Testis (tissue), 3 donors: ENCODE results near the gene HMCN2. TPM values are rescaled to one million over a fixed set of nuclear protein-coding genes. Genes with fewer than 3 reads are reported as not detected.

Source experiments
- DNase-seq: peaks from one replicate; pipeline ENCODE4 v3.0.0-alpha.2; 2019
- H3K27ac ChIP-seq, 2 donors: fragments of 200-600 bp; sonication (generic); one replicate each; pipeline ENCODE4 v1.5.1; 2019
- H3K27me3 ChIP-seq: fragments of 200-600 bp; sonication (generic); one replicate; pipeline ENCODE4 v1.5.1; 2019
- H3K36me3 ChIP-seq: fragments of 200-600 bp; sonication (generic); one replicate; pipeline ENCODE4 v1.5.1; 2017; ENCODE audit warnings: low read depth; ENCODE audit errors: missing control alignments
- H3K4me1 ChIP-seq: fragments of 200-600 bp; sonication (generic); one replicate; pipeline ENCODE4 v1.5.1; 2019
- H3K4me3 ChIP-seq, 2 donors: fragments of 200-600 bp; sonication (generic); one replicate each; pipeline ENCODE4 v1.5.1; 2017 to 2019
- H3K9me3 ChIP-seq: fragments of 200-600 bp; sonication (generic); one replicate; pipeline ENCODE4 v1.5.1; 2017
- CTCF ChIP-seq, 3 experiments: fragments of 450-650 bp in 2 of 3; fragments of 200-600 bp in 1 of 3; sonication (generic) in 1 of 3; IDR thresholded peaks; one replicate each; pipeline ENCODE4 v1.5.1; 2016 to 2019; ENCODE audit warnings: antibody characterized with exemption in 3 of 3, mild to moderate bottlenecking in 2 of 3, moderate library complexity in 1 of 3
- POLR2A ChIP-seq: fragments of 450-650 bp; IDR thresholded peaks from one replicate; pipeline ENCODE4 v1.6.1; 2017; ENCODE audit warnings: antibody characterized with exemption, mild to moderate bottlenecking, moderate library complexity
- WGBS, 2 donors: methylation state at CpG; one replicate each; pipeline ENCODE4 v1.1.5; 2018; 5-methylcytosine and 5-hydroxymethylcytosine counted together
- intact Hi-C: fragments of 100-400 bp; cut with DNase I; formaldehyde crosslinking; loops from one replicate; pipeline ENCODE4 v1.15.1; 2023; ENCODE audit warnings: low total_unique reads
- polyA plus RNA-seq: library from polyadenylated mRNA; stranded (reverse); fragments of 350-450 nt; fragmentation: Illumina TruSeq; extraction: RNeasy Lipid Tissue Mini Kit (QIAGEN cat#74804); gene quantifications from one replicate; pipeline ENCODE4 v1.2.3, GENCODE V29; 2014; ENCODE audit warnings: low read depth, low replicate concordance; ENCODE audit not compliant: insufficient read depth
- total RNA-seq, 2 donors: library from RNA; depleted of rRNA; stranded (reverse); fragments of >200 nt; gene quantifications; one replicate each; pipeline ENCODE4 v1.2.3, GENCODE V29; 2016

HMCN2 gene
- total and polyA plus RNA-seq, 3 donors from 2014 or later, result 10.2 to 17.7 (median 15.5) TPM

DNA sequence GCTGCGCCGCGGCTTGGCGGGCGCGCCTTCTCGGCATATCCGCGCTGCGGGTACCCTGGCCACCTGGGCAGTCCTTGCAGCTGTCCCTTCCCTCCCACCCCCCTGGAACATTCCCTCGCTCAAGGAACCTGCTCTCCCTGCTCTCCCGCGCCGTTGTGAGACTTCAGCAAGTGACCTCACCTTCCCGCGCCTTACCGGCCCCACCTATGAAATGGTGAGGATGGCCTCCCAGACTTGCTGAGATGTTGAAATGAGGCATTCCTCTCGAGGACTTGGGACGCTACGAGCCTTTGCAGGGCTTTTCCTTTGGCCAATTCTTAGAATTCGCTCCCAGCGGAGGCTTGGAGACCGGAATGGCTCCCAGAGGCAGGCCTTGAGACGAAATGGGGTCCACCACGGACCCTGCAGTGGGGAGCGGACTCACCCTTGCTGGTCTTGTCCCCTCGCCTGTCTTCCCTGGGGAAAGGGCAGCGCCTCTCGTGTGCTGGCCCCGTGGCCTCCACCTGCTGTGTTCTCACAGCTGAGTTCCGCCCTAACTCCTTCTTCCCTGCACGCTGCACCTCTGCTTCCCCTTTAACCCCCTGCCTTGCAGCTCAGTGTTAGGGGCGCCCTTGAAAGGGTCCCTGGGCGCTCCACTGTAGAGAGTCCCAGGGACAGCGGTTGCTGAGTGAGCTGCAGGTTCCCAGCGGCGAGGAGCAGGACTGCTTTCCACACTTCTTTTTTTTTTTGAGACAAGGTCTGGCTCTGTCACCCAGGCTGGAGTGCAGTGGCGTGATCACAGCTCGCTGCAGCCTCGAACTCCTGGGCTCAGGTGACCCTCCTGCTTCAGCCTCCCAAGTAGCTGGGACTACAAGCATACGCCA lies 907 bp downstream of the HMCN2 start:
- DNase-seq, result no peak
- intact Hi-C loops, result no loop called here
- no peaks in the 10 kb centered on the region for H3K27me3 ChIP-seq
- WGBS, 2 donors, result 17 to 21% methylated on average over 27 to 38 of the region's 41 CpGs
- H3K4me3 ChIP-seq, result peak overlapping the region in 1 of 2 donors; percentile 48
- H3K9me3 ChIP-seq, result no peaks in the 10 kb centered on the region
- no peaks in the 10 kb centered on the region for H3K36me3 ChIP-seq
- H3K4me1 ChIP-seq, result no peaks in the 10 kb centered on the region
- TF ChIP-seq CTCF (IDR thresholded peaks at IDR 0.05) (no peak), POLR2A (no peak)
- no peak overlapping the region for H3K27ac ChIP-seq

- intact Hi-C loops, result no loop called here
- no peaks in the 10 kb centered on the region for H3K4me1 ChIP-seq
- no peaks in the 10 kb centered on the region for H3K27me3 ChIP-seq
- no peaks in the 10 kb centered on the region for H3K9me3 ChIP-seq
- no peaks in the 10 kb centered on the region for H3K36me3 ChIP-seq
- no peak for TF ChIP-seq POLR2A
- TF ChIP-seq CTCF (IDR thresholded peaks at IDR 0.05), result no peak
- H3K27ac ChIP-seq, result no peak overlapping the region
- whole genome bisulfite sequencing, 2 donors, result 86 to 90% methylated on average over 5 of the region's 5 CpGs
- H3K4me3 ChIP-seq, result no peak overlapping the region
- no peak for DNase-seq
These were observed 2.4 kb downstream of the HMCN2 start for GRCh38 chr9:130267930-130268329.

DNA sequence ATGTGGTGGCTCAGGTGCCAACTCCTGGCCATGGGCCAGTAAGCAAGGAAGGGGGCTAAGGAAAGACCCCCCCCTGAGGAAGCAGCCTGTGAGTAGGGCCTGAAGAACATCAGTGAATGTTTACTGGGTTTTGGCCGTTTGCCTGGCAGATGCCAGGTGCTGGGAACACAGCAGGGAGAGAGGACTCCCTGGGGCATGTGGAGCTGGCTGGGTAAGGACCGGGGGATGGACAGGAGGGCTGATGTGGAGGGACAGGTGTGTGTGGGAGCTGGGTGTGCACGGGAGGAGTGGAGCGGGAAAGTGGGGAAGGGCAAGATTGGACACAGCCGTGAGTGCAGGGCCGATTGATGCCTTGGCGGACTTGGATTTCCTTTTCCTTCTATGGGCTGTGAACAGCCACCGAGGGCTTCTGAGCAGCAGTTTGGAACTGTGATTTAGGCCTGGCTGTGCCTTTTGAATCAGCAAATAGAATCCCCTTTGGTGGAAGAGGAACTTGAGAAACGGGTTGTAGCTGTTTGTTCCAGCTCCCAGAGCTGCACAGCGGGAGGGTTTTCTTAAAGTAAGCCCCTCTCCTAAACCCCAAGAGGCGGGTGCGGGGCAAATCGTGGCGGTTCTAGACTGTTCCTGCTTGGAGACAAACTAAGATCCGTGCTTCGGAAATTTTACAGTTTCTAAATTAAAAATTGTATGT lies 3.1 kb downstream of the HMCN2 start:
- Histone ChIP-seq H3K9me3 (no peaks in the 10 kb centered on the region), H3K27ac (no peak overlapping the region), H3K4me3 (no peak overlapping the region), H3K27me3 (no peaks in the 10 kb centered on the region), H3K4me1 (no peaks in the 10 kb centered on the region), H3K36me3 (no peaks in the 10 kb centered on the region)
- no peak for DNase-seq
- no peak for TF ChIP-seq CTCF (IDR thresholded peaks at IDR 0.05)
- no peak for TF ChIP-seq POLR2A
- intact Hi-C loops, result no loop called here
- 68 to 81% methylated on average over 15 to 16 of the region's 16 CpGs for WGBS, 2 donors

GRCh38 chr9:130271473-130271872 lies 5.9 kb downstream of the HMCN2 start:
- intact Hi-C loops, result no loop called here
- Histone ChIP-seq H3K4me1 (no peaks in the 10 kb centered on the region), H3K27ac (no peak overlapping the region), H3K9me3 (no peaks in the 10 kb centered on the region), H3K36me3 (no peaks in the 10 kb centered on the region), H3K4me3 (no peak overlapping the region), H3K27me3 (no peaks in the 10 kb centered on the region)
- TF ChIP-seq CTCF (IDR thresholded peaks at IDR 0.05) (no peak), POLR2A (no peak)
- no peak for DNase-seq
- WGBS, 2 donors, result 52 to 70% methylated on average over 6 of the region's 6 CpGs
